AG09309 (cell line): ENCODE results near the gene PTPRG.
A peak's percentile ranks its signal among the peaks of the same experiment; 100 is the strongest.

ENCODE experiments used
- DNase-seq: peaks from one replicate; pipeline ENCODE4 v3.0.0-alpha.2; 2010; ENCODE audit warnings: low read depth
- H3K4me3 ChIP-seq: 2 replicates; pipeline ENCODE4 v1.5.1; 2011; ENCODE audit warnings: mild to moderate bottlenecking, low read depth, low read length, moderate library complexity; ENCODE audit not compliant: control insufficient read depth
- CTCF ChIP-seq: IDR thresholded peaks from 2 replicates; pipeline ENCODE4 v1.5.1; 2011; ENCODE audit warnings: mild to moderate bottlenecking, low read depth, low read length, inconsistent platforms; ENCODE audit not compliant: insufficient read depth, control insufficient read depth; ENCODE audit errors: missing control alignments

The PTPRG gene

DNA sequence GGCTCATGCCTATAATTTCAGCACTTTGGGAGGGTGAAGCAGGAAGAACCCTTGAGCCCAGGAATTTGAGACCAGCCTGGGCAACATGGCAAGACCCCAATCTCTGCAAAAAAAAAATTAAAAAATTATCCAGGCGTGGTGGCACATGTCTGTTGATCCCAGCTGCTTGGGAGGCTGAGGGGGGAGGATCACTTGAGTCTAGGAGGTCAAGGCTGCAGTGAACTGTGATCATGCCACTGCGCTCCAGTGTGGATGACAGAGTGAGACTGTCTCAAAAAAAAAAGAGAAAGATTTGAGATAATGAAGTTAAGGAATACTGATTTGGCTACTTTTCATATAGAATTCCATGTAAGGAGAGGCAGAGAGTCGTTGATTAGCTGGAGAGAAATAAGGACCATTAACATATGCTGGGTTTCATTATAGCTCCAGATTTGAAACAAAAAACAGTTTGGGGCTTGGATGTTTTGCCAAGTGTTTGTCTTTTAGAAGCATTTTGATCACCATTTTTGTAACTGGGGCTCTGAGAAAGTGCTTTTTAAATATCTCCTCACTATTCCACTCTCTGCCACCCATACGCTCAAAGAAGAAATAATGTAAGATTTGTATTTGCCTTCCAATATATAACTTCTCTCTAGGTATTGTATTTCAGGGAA lies 597.8 kb downstream of the PTPRG start:
- no peak overlapping the region for H3K4me3 ChIP-seq
- no peak for TF ChIP-seq CTCF

DNA sequence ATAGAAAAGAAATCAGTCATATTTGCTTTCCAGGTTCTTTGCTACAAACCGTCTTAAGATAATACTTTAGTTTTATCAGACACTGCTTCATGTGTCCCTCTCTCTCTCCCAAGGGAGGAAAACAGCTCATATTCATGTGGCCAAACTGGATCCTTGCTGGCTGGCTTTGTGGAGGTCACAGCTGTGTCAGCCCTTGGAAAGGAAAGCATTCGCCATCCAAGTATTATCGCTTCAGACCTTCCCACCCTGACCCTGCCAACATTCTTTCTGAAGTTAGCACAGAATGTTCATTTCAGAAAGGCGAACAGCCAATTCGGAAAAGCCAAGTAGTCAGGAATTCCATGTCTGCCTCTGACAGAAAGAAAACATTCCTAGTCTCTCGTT lies 598.3 kb downstream of the PTPRG start:
- H3K4me3 ChIP-seq: no peak overlapping the region
- DNase-seq: no peak
- no peak for TF ChIP-seq CTCF

More for the DNA sequence above, 597.8 kb downstream of the PTPRG start:
- DNase-seq: no peak

GRCh38 chr3:62161371-62161770 lies 600.0 kb downstream of the PTPRG start:
- no peak overlapping the region for H3K4me3 ChIP-seq
- no peak for TF ChIP-seq CTCF
- no peak for DNase-seq

- no peak for TF ChIP-seq CTCF
- no peak for DNase-seq
- H3K4me3 ChIP-seq: no peak overlapping the region
Observed at GRCh38 chr3:62164196-62164595, 602.8 kb downstream of the PTPRG start.

- DNase-seq: no peak
- TF ChIP-seq CTCF: no peak
- no peak overlapping the region for H3K4me3 ChIP-seq
Observed at GRCh38 chr3:62164746-62165145, 603.4 kb downstream of the PTPRG start.

GRCh38 chr3:62167566-62168262 lies 606.3 kb downstream of the PTPRG start:
- DNase-seq: peak; percentile 14
- no peak for TF ChIP-seq CTCF
- no peak overlapping the region for H3K4me3 ChIP-seq
